NCI-H748 (cell line): ENCODE results near the gene WDR20.
"Not testable (repeated sequence)": the region's sequence is repeated elsewhere in the genome, so short reads cannot be mapped to it uniquely, and the experiment has no call there.

Experiments used
- DNase-seq: peaks from one replicate; lab custom pipeline; 2025; ENCODE audit not compliant: unreplicated experiment; lab: John Stamatoyannopoulos, UW

WDR20 gene

DNA sequence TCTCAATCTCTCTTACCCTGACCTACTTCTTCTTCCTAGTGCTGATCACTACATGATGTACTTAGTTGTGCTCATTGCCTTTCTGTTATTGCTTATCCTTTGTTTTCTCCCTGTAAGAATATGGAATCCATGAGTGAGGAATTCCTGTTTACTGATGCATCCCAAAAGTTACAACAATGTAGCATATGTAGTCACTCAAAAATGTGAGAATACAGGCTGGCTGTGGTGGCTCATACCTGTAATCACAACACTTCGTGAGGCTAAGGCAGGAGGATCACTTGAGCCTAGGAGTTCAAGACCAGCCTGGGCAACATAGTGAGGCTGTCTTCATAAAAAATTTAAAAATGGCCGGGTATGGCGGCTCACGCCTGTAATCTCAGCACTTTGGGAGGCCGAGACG lies 8.0 kb upstream of the WDR20 start:
- DNase-seq: no peak

DNA sequence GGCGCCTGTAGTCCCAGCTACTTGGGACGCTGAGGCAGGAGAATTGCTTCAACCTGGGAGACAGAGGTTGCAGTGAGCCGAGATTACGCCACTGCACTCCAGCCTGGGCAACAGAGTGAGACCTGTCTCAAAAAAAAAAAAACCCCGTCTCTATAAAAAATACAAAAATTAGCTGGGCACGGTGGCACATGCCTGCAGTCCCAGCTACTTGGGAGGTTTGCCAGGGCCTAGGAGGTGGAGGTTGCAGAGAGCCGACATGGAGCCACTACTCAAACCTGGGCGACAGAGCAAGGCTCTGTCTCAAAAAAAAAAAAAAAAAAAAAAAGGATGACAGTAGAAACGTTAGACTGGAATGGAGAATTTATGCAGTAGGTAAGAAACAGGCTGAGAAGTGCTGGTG lies 5.7 kb upstream of the WDR20 start:
- not testable (repeated sequence) for DNase-seq

DNA sequence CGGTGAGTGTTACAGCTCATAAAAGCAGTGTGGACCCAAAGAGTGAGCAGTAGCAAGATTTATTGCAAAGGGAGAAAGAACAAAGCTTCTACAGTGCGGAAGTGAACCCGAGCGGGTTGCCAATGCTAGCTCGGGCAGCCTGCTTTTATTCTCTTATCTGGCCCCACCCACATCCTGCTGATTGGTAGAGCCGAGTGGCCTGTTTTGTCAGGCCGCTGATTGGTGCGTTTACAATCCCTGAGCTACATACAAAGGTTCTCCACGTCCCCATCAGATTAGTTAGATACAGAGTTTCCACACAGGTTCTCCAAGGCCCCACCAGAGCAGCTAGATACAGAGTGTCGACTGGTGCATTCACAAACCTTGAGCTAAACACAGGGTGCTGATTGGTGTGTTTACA lies 5.0 kb upstream of the WDR20 start:
- DNase-seq: not testable (repeated sequence)

DNA sequence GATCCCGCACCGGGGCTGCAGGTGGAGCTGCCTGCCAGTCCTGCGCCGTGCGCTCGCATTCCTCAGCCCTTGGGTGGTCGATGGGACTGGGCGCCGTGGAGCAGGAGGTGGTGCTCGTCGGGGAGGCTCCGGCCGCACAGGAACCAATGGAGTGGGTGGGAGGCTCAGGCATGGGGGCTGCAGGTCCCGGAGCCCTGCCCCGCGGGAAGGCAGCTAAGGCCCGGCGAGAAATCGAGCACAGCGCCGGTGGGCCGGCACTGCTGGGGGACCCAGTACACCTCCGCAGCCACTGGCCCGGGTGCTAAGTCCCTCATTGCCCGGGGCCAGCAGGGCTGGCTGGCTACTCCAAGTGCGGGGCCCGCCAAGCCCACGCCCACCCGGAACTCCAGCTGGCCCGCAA lies 4.2 kb upstream of the WDR20 start:
- not testable (repeated sequence) for DNase-seq

DNA sequence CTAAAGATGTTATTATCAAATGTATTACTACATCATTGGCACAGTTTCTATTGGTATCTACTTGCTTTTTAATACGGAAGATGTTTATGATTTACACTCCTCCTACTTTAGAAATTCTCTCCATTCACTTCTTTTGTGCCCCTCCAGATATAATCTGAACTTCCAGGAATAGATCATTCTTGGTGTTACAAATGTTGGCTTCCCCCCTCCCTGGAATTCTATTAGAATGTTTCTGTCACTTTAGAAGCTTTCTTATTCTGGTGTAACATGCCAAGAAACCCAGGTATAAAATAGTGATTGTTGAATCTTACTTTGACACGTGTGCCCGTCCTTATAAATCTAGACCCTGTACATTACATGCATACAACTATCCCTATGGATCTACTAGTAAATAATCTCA lies 1.2 kb upstream of the WDR20 start:
- no peak for DNase-seq

DNA sequence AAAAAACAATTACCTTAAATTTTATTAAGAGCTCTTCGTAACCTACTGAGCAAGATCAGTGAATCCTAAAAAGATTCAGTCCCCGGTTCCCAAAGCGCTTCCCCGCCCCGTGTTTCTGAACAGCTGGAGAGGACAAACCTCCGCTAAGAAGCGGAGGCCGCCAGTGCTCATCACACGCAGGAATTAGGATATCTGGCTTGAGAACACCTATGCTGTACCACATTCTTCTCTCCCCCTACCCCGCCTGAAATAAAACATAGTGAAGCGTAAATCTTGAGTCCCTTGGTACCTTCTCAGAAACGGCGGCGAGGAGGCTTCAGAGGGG lies 774 bp upstream of the WDR20 start:
- no peak for DNase-seq

DNA sequence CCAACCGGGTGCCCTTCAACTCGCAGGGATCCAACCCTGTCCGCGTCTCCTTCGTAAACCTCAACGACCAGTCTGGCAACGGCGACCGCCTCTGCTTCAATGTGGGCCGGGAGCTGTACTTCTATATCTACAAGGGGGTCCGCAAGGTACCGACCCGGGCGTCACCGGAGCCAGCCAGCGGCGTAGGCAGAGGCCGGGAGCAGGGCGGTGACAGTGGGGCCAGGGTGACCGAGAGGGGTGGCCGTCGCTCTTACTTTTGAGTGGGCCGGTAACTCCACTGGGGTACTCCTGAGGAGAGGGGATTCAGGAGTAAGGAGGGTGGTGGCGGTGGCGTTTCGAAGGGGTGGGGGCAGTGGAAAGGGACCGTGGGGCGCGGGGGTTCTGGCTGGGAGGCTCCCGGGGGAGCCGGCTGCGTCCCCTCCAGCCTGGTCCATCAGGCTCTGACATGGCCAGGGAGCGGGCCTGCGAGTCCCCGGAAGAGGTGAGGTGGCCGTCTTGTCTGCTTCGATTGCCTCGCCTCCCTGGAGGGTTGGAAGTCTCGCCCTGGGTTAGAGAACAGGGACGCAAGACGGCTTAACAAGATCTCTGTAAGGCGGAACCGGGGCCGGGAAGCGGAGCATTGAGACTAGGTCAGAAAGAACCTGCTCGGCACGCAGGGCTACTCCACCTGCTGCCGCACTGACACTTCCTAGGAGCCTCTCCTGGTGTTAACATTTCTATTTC lies 491 bp downstream of the WDR20 start:
- DNase-seq: peak; percentile 47

DNA sequence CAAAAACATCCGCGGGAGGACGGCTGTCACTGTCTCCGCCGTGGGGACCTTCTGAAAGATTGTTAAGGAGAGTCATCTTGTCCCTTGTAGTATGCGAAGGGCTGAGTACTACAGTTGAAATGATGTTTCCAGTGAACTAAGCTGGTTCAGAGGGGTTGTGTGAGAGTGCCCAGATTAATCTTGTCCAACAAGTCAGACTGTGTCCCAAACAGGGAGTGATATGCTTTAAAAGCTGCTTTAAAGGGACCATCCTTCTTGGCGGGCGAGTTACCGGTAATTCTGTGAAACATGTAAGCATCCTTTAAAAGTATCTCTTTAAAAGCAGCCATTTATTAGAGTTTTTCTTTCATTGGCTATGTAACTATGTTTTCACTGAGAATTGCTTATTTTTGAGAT lies 1.1 kb downstream of the WDR20 start:
- DNase-seq: no peak

DNA sequence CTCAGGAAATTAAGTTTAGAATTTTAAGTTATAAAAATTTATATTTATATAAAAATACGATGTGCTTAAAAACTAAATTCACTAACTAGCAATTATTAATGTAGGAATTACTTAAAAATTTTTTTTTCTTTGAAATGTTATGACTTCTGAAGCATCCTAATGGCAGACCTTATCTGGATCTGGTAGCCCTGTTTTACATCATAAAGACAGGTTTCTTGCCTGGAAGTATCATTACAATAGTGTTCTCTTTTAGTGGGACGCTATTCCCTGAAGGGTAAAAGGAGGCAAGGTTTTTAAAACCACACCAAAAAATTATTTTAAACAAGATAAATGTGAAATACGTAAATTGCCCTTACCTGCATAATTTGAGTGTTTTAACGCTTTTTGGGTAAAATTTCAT lies 2.1 kb downstream of the WDR20 start:
- DNase-seq: no peak

DNA sequence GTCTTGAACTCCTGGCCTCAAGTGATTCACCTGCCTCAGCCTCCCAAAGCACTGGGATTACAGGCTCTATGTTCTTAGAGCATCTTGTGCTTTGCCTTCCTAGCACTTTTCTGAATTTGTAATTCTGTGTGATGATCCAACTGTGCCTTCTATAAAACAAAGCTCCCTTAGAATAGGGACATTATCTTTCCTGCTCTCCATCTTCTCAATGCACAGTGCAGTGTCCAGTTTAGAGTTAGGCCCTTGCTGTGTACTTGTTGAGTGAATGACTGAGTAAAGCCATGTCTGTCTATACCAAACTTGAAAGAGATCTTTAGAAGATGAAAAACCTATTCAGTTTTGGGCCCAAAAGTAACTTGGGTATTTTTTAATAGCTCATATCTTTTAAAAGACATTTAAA lies 5.2 kb downstream of the WDR20 start:
- no peak for DNase-seq

DNA sequence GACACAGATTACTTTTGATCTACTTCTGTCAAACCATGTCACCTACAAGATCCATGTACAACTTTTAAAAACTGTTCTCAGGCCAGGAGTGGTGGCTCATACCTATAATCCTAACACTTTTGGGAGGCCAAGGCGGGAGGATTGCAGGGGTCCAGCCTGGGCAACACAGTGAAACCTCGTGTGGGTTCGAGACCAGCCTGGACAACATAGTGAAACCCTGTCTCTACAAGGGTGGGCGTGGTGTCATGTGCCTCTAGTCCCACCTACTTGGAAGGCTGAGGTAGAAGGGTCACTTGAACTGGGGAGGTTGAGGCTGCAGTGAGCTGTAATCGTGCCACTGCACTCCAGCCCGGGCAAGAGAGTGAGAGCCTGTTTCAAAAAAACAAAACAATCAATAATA lies 5.7 kb downstream of the WDR20 start:
- no peak for DNase-seq

DNA sequence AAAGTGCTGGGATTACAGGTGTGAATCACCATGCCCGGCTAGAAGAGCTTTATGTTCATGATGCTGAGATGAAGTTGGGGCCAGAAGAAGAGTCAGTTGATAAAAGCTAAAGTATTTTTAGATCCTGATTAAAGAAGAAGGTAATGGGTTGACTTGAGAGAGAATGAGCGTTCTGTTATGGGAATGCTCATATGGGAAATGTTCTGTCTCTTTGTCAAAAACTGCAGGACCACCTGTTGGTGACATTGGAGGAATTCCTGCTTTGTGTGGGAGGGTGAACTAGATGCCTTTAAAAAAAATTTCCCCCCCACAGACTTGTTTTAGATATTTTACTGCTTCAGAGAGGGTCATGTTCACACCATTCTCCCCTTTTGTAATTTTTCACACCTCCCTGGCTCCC lies 6.7 kb downstream of the WDR20 start:
- no peak for DNase-seq

DNA sequence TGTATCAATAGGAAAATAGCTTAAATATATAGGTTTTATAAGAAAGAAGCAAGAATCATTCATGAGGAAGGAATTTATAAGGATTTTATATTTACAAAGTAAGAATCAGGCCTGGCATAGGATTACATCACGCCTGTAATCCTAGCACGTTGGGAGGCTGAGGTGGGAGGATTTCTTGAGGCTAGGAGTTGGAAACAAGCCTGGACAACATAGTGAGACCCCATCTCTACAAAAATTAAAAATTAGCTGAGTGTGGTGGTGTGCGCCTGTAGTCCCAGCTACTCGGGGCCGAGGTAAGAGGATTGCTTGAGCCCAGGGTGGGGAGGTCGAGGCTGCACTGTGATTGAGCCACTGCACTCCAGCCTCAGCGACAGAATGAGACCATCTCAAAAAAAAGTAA lies 10.4 kb downstream of the WDR20 start:
- no peak for DNase-seq

DNA sequence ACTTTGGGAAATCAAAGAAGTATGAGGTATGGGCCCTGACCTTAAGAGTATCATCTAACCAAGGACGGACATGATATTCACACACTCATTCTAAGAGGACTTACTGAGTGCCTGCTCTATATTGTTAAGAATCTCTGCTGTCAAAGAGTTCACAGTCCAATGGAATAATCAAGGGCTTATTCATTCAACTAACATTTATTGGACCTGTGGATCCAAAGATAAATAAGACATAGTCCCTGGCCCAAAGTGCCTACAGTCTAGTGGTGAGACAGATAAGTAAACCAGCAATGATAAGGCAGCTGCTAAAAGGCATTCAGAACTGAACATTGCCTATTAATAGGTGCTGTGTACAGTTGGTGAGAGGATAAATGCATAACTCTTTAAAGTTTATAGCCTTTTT lies 11.0 kb downstream of the WDR20 start:
- DNase-seq: no peak

DNA sequence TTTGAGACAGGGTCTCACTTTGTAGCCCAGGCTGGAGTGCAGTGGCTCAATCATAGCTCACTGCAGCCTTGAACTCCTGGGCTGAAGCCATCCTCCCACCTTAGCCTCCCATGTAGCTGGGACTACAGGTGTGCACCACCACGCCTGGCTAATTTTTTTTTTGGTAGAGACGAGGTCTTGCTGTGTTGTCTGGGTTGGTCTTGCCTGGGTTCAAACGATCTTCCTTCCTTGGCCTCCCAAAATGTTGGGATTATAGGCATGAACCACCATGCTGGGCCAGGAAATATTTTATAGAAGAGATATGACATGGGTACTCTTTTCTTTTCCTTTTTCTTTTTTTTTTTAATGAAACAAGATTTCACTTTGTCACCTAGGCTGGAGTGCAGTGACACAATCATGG lies 11.7 kb downstream of the WDR20 start:
- not testable (repeated sequence) for DNase-seq

DNA sequence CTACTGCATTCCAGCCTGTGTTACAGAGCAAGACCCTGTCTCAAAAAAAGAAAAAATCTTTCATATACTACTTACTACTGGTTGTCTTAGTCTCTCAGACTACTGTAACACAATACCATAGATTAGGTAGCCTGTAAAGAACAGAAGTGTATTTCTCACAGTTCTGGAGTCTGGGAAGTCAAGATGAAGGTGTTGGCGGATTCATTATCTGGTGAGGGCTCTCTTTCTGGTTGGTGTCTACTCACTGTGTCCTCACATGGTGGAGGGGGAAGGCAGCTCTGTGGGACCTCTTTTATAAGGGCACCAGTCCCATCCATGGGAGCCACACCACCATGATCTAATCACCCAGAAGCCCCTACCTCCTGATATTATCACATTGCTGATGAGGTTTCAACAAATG lies 14.4 kb downstream of the WDR20 start:
- DNase-seq: no peak

DNA sequence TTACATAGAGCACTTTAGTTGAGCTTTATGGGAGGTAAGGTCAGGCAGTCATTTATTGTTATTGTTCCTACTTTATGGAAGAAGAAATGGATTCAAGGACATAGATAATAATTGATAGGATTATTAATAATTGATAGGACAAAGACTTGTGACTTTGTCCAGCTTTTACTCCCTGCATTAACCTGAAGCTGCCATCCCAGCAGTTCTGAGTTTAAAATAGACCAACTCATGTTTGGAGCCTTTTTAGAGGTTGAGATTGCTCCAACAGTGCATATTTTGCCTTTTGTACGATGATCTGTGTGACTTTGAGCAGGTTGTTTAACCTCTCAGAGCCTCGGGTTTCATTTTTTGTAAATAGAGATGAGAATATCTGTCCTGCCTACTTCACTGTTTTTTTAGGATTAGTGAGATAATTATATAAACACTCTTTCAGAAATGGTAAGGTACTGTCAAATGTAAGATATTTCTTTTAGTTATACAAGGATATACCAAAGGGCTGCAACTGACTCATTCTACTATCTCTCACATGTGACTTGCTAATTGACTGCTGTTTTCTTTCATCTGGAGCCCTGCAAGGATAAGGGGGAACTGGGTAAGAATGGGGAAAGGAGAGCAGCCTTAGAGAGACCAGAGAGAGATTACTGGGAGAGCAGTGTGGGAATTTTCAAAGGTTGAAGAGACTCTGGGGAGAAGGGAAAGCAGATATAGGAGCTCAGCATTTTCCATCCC lies 15.3 kb downstream of the WDR20 start:
- no peak for DNase-seq

DNA sequence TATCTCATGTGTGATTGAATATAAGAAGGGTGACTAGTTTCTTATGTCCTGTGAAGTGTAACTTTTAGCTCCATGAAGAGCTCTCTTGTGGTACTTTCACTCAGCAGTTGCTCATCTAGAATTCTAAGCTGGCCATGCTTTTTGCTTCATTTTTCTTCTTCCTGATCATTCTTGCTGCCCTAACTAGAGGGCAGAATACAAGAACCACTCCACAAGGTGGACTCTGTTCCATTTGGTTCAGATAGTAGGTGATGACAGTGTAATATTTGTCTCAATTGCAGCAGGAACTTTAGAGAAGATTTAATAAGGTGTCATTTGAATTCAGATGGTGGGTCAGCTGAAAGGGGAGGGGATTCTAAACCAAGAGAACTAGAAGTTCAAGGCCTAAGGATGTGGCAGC lies 17.6 kb downstream of the WDR20 start:
- no peak for DNase-seq

DNA sequence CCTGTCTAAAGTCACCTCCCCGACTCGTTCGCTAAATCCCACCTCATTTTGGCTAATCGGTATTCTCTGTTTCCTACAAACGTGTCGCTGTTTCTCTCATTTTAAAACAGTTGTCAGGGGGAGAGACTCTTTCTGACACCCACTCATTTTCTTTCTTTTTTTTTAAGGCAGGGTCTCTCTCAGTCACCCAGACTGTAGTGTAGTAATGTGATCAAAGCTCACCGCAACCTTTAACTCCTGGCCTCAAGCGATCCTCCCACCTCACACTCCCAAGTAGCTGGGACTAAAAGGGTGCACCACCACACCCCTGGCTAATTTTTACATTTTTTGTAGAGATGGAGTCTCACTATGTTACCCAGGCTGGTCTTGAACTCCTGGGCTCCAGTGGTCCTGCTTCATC lies 19.1 kb downstream of the WDR20 start:
- DNase-seq: no peak

DNA sequence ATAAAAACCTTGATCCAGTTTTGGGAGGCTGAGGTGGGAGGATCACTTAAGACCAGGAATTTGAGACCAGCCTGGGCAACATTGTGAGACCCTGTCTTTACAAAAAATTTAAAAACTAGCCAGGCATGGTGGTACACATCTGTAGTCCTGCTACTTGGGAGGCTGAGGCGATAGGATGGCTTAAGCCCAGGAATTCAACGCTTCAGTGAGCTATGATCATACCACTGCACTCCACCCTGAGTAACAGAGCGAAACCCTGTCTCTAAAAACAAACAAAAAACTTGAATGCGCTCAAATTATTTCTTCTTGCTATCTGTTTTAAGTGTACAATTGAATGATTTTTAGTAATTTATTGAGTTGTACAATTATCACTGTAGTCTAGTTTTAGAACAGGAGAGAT lies 20.1 kb downstream of the WDR20 start:
- no peak for DNase-seq

DNA sequence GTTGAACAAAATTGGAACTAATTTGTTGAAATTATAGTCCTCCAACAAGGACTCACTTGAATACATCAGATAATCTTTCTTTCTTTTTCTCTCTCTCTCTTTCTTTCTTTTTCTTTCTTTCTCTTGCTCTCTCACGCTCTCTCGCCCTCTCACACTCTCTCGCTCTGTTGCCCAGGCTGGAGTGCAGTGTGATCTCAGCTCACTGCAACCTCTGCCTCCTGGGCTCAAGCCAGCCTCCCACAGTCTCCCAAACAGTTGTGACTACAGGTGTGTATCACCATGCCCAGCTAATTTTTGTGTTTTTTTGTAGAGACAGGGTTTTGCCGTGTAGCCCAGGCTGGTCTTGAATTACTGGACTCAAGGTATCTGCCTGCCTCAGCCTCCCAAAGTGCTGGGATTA lies 22.8 kb downstream of the WDR20 start:
- DNase-seq: no peak

DNA sequence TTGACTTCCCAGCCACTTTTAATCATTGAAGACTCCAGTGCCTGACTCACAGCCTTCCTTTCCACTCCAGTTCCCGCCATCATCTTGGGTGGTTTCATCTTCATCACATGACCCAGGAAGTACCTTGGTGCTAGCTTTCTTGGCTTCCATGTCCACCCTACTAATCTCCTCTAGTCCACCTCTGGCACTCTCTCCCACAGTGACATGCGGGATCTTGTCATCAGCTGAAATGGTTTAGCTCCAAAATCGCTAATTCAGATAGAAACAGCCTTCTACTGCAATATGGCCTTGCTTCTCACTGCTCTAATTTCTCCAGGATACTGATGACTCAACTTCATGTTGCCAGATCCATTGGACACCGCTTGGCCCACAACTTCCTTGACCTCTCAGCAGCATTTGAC lies 24.5 kb downstream of the WDR20 start:
- DNase-seq: no peak

DNA sequence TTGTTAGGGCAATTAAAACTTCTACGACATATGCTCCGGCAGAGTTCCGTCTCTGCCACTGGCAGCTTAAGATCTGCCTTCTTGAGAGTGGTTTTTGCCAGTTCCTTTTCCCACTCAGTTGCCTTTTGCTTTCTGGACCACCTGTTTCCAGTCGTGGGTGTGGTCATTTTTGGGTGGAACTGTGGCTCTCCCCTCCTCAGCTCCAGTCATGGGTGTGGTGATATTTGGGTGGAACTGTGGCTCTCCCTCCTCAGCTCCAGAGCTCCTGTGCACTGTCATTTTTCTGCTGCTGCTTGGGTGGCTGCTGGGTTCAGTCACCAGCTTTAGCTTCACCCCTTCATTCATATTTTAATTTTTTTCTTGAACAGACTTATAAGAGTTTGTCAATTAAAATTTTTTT lies 25.3 kb downstream of the WDR20 start:
- no peak for DNase-seq
